Mesothelial cell of epicardium (in vitro differentiated cells): ENCODE measurements around the gene DGKH. TPM values are rescaled to one million over a fixed set of nuclear protein-coding genes. Genes with fewer than 3 reads are reported as not detected.
"Not testable (repeated sequence)": the region's sequence is repeated elsewhere in the genome, so short reads cannot be mapped to it uniquely, and the experiment has no call there.

ENCODE experiments used
- DNase-seq, 2 experiments: peaks; one replicate each; pipeline ENCODE4 v3.0.0; 2021; ENCODE audit warnings: low spot score in 2 of 2; ENCODE audit not compliant: unreplicated experiment in 2 of 2
- H3K27ac Mint-ChIP-seq: 2 replicates; pipeline ENCODE4 v1.8.0; 2021; ENCODE audit warnings: mixed read lengths
- H3K27me3 Mint-ChIP-seq: 2 replicates; pipeline ENCODE4 v1.8.0; 2021; ENCODE audit warnings: low read depth, mixed read lengths
- H3K36me3 Mint-ChIP-seq: 2 replicates; pipeline ENCODE4 v1.8.0; 2021; ENCODE audit warnings: mixed read lengths
- H3K4me1 Mint-ChIP-seq: 2 replicates; pipeline ENCODE4 v1.8.0; 2021; ENCODE audit warnings: mixed read lengths
- H3K4me3 Mint-ChIP-seq: 2 replicates; pipeline ENCODE4 v1.8.0; 2021; ENCODE audit warnings: mild to moderate bottlenecking, moderate library complexity, mixed read lengths
- H3K9me3 Mint-ChIP-seq: 2 replicates; pipeline ENCODE4 v1.8.0; 2021; ENCODE audit warnings: mixed read lengths
- total RNA-seq: library from RNA; stranded (reverse); gene quantifications from 3 replicates; pipeline ENCODE4 v1.2.1, GENCODE V29; 2021
- TF ChIP-seq, protein P1 (sequence below): fragments of 200-600 bp; sonication (generic); IDR thresholded peaks from one replicate; pipeline ENCODE4 v1.5.0; 2021; ENCODE audit warnings: antibody characterized with exemption; ENCODE audit not compliant: unreplicated experiment

The DGKH gene
- total RNA-seq, 1 donor from 2014 or later: 9.2 TPM

DNA sequence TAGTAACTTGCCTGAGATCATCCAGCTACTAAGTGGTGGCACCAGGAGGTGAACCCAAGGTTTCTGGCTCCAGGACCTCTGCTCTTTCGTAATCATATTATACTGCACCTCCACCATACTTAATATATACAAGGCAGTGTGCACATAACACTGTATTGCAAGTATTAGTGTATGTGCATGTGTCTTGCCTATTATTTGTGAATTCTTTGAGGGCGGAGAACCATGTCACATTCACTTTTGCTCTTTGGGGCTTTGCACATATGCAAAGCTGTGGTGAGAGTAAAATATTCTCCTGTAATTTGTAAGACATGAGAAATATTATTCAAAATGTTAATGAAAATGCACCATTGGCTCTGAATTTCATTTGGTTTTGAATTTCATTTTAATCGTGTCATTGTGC lies 78.6 kb downstream of the DGKH start:
- peaks cover 4% of the 10 kb centered on the region for H3K36me3 Mint-ChIP-seq
- H3K27me3 Mint-ChIP-seq: no peaks in the 10 kb centered on the region
- DNase-seq: no peak
- H3K27ac Mint-ChIP-seq: no peak overlapping the region
- H3K4me1 Mint-ChIP-seq: no peaks in the 10 kb centered on the region
- no peak overlapping the region for H3K4me3 Mint-ChIP-seq
- H3K9me3 Mint-ChIP-seq: no peaks in the 10 kb centered on the region
- TF ChIP-seq, protein P1, sequence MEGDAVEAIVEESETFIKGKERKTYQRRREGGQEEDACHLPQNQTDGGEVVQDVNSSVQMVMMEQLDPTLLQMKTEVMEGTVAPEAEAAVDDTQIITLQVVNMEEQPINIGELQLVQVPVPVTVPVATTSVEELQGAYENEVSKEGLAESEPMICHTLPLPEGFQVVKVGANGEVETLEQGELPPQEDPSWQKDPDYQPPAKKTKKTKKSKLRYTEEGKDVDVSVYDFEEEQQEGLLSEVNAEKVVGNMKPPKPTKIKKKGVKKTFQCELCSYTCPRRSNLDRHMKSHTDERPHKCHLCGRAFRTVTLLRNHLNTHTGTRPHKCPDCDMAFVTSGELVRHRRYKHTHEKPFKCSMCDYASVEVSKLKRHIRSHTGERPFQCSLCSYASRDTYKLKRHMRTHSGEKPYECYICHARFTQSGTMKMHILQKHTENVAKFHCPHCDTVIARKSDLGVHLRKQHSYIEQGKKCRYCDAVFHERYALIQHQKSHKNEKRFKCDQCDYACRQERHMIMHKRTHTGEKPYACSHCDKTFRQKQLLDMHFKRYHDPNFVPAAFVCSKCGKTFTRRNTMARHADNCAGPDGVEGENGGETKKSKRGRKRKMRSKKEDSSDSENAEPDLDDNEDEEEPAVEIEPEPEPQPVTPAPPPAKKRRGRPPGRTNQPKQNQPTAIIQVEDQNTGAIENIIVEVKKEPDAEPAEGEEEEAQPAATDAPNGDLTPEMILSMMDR: no peak

DNA sequence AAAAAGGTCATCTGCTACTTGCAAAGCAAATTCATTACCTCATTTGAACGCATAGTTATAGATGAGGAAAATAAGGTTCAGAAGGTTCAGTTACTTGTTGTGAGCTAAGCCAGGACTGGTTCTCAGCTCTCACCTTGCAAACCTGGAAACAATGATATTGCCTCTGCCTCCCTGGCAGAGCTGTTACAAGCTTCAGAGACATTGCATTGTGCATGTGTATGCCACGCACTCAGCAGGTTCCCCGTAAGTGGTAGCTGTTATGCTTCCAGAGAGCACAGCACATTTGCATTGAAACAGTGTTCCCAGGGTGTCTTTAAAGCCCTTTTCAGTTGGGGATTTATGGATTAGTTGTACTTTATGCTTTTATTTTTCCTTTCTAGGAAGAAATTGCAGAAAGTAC lies 80.6 kb downstream of the DGKH start:
- TF ChIP-seq, protein P1: no peak
- no peak overlapping the region for H3K4me3 Mint-ChIP-seq
- DNase-seq: no peak
- H3K27ac Mint-ChIP-seq: no peak overlapping the region
- H3K9me3 Mint-ChIP-seq: no peaks in the 10 kb centered on the region
- H3K4me1 Mint-ChIP-seq: peaks cover 1% of the 10 kb centered on the region
- no peaks in the 10 kb centered on the region for H3K27me3 Mint-ChIP-seq
- peaks cover 4% of the 10 kb centered on the region for H3K36me3 Mint-ChIP-seq

DNA sequence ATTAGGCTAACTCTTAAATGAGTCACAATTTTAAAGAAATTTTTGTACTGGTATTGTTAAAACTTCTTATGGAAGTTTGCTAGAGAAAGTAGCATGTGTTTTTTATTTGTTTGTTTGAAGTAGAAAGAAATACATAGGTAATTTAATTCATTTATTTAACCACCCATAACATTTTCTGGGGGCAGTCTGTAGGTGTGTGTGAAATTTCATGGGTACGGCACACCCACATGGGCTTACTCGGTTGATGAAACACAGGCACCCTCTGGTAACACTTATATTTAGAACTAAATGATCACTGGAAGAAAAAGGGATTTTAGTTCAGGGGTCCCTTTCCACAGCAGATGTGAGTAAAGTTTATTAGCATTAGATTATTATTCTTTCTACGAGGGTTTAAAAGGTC lies 88.1 kb downstream of the DGKH start:
- H3K27ac Mint-ChIP-seq: peak overlapping the region; percentile 25
- H3K27me3 Mint-ChIP-seq: no peaks in the 10 kb centered on the region
- H3K4me3 Mint-ChIP-seq: no peak overlapping the region
- no peak for DNase-seq
- H3K36me3 Mint-ChIP-seq: peaks cover 4% of the 10 kb centered on the region
- H3K9me3 Mint-ChIP-seq: peaks cover 3% of the 10 kb centered on the region
- TF ChIP-seq, protein P1: no peak
- H3K4me1 Mint-ChIP-seq: peaks cover 26% of the 10 kb centered on the region

DNA sequence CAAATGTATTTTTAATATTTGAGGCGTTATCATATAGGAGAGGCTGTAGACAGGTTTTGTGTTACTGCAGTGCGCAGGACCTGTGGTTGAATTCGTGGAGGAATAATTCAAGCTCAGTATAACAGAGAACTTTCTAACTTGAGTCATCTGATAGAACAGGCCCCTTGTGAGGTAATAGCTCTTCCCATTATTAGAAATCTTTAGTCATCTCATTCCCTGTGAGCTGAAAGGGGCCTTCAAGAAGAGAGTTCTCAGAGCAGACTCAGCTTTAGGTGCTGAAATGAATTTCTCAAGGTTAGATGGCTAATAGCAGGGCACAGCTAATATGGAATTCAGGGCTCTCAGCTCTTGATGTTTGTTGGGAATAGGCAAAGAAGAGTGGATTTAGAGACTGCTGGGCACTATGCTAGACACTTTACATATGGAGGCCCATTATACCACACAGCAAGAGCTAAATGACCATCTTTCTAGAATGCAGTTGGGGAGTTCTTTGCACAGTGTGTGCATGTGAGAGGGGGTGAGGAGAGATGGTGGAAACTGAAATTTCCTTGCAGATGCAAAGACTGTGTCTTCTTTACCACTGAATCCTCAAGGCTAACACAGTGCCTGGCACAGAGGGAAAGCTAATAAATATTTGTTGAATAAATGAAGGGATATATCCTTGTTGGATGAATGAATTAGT lies 89.5 kb downstream of the DGKH start:
- Mint-ChIP-seq H3K27ac (no peak overlapping the region), H3K4me3 (no peak overlapping the region), H3K4me1 (peaks cover 26% of the 10 kb centered on the region), H3K27me3 (no peaks in the 10 kb centered on the region), H3K9me3 (peaks cover 4% of the 10 kb centered on the region), H3K36me3 (peaks cover 6% of the 10 kb centered on the region)
- TF ChIP-seq, protein P1: no peak
- no peak for DNase-seq

DNA sequence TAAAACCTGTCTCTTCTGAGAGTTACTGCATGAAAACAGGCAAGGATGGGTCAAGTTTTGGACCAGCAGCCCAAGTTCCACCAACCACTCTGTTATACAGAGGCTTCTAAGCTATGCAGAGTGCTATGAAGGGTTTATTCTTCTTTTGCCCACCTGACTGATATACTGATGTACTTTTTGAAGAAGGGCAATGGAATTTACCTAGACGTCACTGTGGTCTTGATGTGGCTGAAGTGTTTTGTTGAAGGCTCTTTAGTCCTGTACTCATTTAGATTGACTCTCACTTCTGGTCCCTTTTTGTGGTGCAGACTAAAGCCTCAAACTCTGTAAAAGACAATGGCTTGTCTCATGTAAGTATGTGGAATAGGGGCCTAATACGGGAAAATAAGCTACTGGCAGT lies 92.0 kb downstream of the DGKH start:
- H3K27me3 Mint-ChIP-seq: no peaks in the 10 kb centered on the region
- no peak overlapping the region for H3K4me3 Mint-ChIP-seq
- peaks cover 4% of the 10 kb centered on the region for H3K9me3 Mint-ChIP-seq
- TF ChIP-seq, protein P1: no peak
- H3K27ac Mint-ChIP-seq: no peak overlapping the region
- DNase-seq: no peak
- H3K4me1 Mint-ChIP-seq: peaks cover 21% of the 10 kb centered on the region
- H3K36me3 Mint-ChIP-seq: peaks cover 6% of the 10 kb centered on the region

DNA sequence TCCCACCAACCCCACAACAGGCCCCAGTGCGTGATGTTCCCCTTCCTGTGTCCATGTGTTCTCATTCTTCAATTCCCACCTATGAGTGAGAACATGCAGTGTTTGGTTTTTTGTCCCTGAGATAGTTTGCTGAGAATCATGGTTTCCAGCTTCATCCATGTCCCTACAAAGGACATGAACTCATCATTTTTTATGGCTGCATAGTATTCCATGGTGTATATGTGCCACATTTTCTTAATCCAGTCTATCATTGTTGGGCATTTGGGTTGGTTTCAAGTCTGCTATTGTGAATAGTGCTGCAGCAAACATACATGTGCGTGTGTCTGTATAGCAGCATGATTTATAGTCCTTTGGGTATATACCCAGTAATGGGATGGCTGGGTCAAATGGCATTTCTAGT lies 92.6 kb downstream of the DGKH start:
- H3K27me3 Mint-ChIP-seq, H3K4me3 Mint-ChIP-seq, H3K9me3 Mint-ChIP-seq, H3K27ac Mint-ChIP-seq, H3K36me3 Mint-ChIP-seq, DNase-seq: not testable (repeated sequence)
- H3K4me1 Mint-ChIP-seq: peaks cover 16% of the 10 kb centered on the region
